Mononuclear cell (primary cell): ENCODE data around the gene ADH7. TPM values are rescaled to one million over a fixed set of nuclear protein-coding genes. Genes with fewer than 3 reads are reported as not detected.

Experiments used
- H3K27me3 ChIP-seq: 2 replicates; pipeline ENCODE4 v1.6.0; 2011; ENCODE audit warnings: low read length, control low read depth; ENCODE audit not compliant: insufficient read depth
- H3K4me1 ChIP-seq: 2 replicates; pipeline ENCODE4 v1.5.1; 2011; ENCODE audit warnings: mild to moderate bottlenecking, low read length, control low read depth; ENCODE audit not compliant: insufficient read depth
- H3K4me3 ChIP-seq: 2 replicates; pipeline ENCODE4 v1.5.1; 2011; ENCODE audit warnings: mild to moderate bottlenecking, low read length, moderate library complexity
- H3K9me3 ChIP-seq: 2 replicates; pipeline ENCODE4 v1.5.1; 2011; ENCODE audit warnings: low read depth, mild to moderate bottlenecking, control low read depth, low read length
- total RNA-seq: library from RNA; depleted of rRNA; stranded (reverse); fragments of >200 nt; gene quantifications from one replicate; pipeline ENCODE4 v1.2.3, GENCODE V29; 2012

ADH7 gene
- not detected for total RNA-seq

GRCh38 chr4:99435154-99435553 is at the start of gene ADH7:
Gene ADH7 (minus strand): TSS chr4:99435342. CDS start chr4:99435233, 109 bp downstream.
- H3K9me3 ChIP-seq: no peaks in the 10 kb centered on the region
- H3K4me3 ChIP-seq: no peak within 1 kb of the TSS
- no peaks in the 10 kb centered on the region for H3K4me1 ChIP-seq
- no peaks in the 10 kb centered on the region for H3K27me3 ChIP-seq

GRCh38 chr4:99483636-99484035 is 48.5 kb upstream of the ADH7 start:
- Histone ChIP-seq H3K4me3 (no peak overlapping the region), H3K9me3 (peaks cover 31% of the 10 kb centered on the region), H3K27me3 (no peaks in the 10 kb centered on the region), H3K4me1 (no peaks in the 10 kb centered on the region)

- no peak overlapping the region for H3K4me3 ChIP-seq
- no peaks in the 10 kb centered on the region for H3K4me1 ChIP-seq
- no peaks in the 10 kb centered on the region for H3K27me3 ChIP-seq
- no peaks in the 10 kb centered on the region for H3K9me3 ChIP-seq
These were observed 38.0 kb upstream of the ADH7 start for GRCh38 chr4:99473131-99473530.

GRCh38 chr4:99471896-99472295 is 36.8 kb upstream of the ADH7 start:
- H3K27me3 ChIP-seq: peaks cover under 1% of the 10 kb centered on the region
- no peaks in the 10 kb centered on the region for H3K4me1 ChIP-seq
- no peak overlapping the region for H3K4me3 ChIP-seq
- H3K9me3 ChIP-seq: no peaks in the 10 kb centered on the region

- no peak overlapping the region for H3K4me3 ChIP-seq
- no peaks in the 10 kb centered on the region for H3K4me1 ChIP-seq
- peaks cover 4% of the 10 kb centered on the region for H3K27me3 ChIP-seq
- no peaks in the 10 kb centered on the region for H3K9me3 ChIP-seq
These were observed 36.2 kb upstream of the ADH7 start for GRCh38 chr4:99471349-99471748.

GRCh38 chr4:99468889-99469288 is 33.7 kb upstream of the ADH7 start:
- Histone ChIP-seq H3K4me3 (no peak overlapping the region), H3K9me3 (no peaks in the 10 kb centered on the region), H3K27me3 (peaks cover 10% of the 10 kb centered on the region), H3K4me1 (no peaks in the 10 kb centered on the region)

GRCh38 chr4:99467887-99468286 is 32.7 kb upstream of the ADH7 start:
- H3K27me3 ChIP-seq: peaks cover 10% of the 10 kb centered on the region
- H3K9me3 ChIP-seq: no peaks in the 10 kb centered on the region
- no peak overlapping the region for H3K4me3 ChIP-seq
- H3K4me1 ChIP-seq: no peaks in the 10 kb centered on the region

GRCh38 chr4:99463566-99463965 is 28.4 kb upstream of the ADH7 start:
- H3K9me3 ChIP-seq: no peaks in the 10 kb centered on the region
- no peak overlapping the region for H3K4me3 ChIP-seq
- peaks cover 10% of the 10 kb centered on the region for H3K27me3 ChIP-seq
- no peaks in the 10 kb centered on the region for H3K4me1 ChIP-seq

GRCh38 chr4:99462875-99463464 is 27.8 kb upstream of the ADH7 start:
- Histone ChIP-seq H3K27me3 (peaks cover 10% of the 10 kb centered on the region), H3K4me1 (no peaks in the 10 kb centered on the region), H3K9me3 (no peaks in the 10 kb centered on the region), H3K4me3 (no peak overlapping the region)

- Histone ChIP-seq H3K9me3 (no peaks in the 10 kb centered on the region), H3K4me1 (no peaks in the 10 kb centered on the region), H3K4me3 (no peak overlapping the region), H3K27me3 (peaks cover 9% of the 10 kb centered on the region)
These were observed 26.7 kb upstream of the ADH7 start for GRCh38 chr4:99461623-99462401.

GRCh38 chr4:99459546-99460042 is 24.5 kb upstream of the ADH7 start:
- Histone ChIP-seq H3K27me3 (no peaks in the 10 kb centered on the region), H3K9me3 (no peaks in the 10 kb centered on the region), H3K4me1 (no peaks in the 10 kb centered on the region), H3K4me3 (no peak overlapping the region)

- no peaks in the 10 kb centered on the region for H3K4me1 ChIP-seq
- H3K4me3 ChIP-seq: no peak overlapping the region
- H3K9me3 ChIP-seq: no peaks in the 10 kb centered on the region
- no peaks in the 10 kb centered on the region for H3K27me3 ChIP-seq
These were observed 23.8 kb upstream of the ADH7 start for GRCh38 chr4:99458911-99459447.

GRCh38 chr4:99457676-99458075 is 22.5 kb upstream of the ADH7 start:
- no peaks in the 10 kb centered on the region for H3K4me1 ChIP-seq
- no peaks in the 10 kb centered on the region for H3K9me3 ChIP-seq
- no peak overlapping the region for H3K4me3 ChIP-seq
- H3K27me3 ChIP-seq: no peaks in the 10 kb centered on the region

- H3K9me3 ChIP-seq: peaks cover 2% of the 10 kb centered on the region
- H3K4me1 ChIP-seq: no peaks in the 10 kb centered on the region
- H3K27me3 ChIP-seq: no peaks in the 10 kb centered on the region
- H3K4me3 ChIP-seq: no peak overlapping the region
These were observed 22.1 kb upstream of the ADH7 start for GRCh38 chr4:99457270-99457669.

GRCh38 chr4:99447513-99447912 is 12.4 kb upstream of the ADH7 start:
- H3K27me3 ChIP-seq: no peaks in the 10 kb centered on the region
- H3K9me3 ChIP-seq: peaks cover 13% of the 10 kb centered on the region
- no peaks in the 10 kb centered on the region for H3K4me1 ChIP-seq
- H3K4me3 ChIP-seq: no peak overlapping the region
